GM19324 (cell line): ENCODE measurements around the gene SKAP2.
"Not testable (repeated sequence)": the region's sequence is repeated elsewhere in the genome, so short reads cannot be mapped to it uniquely, and the experiment has no call there.

Experiments used
- ATAC-seq: cut with Tn5 transposase; IDR thresholded peaks from one replicate; pipeline ENCODE4 v1.9.1; 2021; ENCODE audit warnings: mild to moderate bottlenecking, moderate library complexity; ENCODE audit not compliant: unreplicated experiment, low FRiP score

The SKAP2 gene

DNA sequence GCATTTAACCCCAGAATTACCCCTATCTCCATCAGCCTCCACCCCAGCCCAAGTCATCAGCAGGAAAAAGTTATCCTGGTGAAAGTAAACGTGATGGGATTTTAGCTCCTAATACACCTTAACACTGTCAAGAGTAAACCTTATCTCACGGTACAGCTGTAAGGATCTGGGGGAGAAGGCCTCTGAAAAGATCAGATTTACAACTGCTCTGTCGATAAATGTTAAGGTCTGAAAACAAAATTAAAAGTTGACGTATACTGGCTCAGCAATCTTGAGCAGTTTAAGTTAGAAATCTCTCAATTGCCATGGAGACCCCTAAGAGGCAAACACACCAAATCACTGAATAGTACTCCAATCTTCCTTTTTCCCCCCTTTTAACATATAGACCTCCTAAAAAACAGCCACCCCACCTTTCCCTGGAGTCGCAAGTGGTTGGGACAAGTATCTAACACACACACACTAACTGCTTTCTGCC, 6.1 kb downstream of the SKAP2 start:
- no peak for ATAC-seq

DNA sequence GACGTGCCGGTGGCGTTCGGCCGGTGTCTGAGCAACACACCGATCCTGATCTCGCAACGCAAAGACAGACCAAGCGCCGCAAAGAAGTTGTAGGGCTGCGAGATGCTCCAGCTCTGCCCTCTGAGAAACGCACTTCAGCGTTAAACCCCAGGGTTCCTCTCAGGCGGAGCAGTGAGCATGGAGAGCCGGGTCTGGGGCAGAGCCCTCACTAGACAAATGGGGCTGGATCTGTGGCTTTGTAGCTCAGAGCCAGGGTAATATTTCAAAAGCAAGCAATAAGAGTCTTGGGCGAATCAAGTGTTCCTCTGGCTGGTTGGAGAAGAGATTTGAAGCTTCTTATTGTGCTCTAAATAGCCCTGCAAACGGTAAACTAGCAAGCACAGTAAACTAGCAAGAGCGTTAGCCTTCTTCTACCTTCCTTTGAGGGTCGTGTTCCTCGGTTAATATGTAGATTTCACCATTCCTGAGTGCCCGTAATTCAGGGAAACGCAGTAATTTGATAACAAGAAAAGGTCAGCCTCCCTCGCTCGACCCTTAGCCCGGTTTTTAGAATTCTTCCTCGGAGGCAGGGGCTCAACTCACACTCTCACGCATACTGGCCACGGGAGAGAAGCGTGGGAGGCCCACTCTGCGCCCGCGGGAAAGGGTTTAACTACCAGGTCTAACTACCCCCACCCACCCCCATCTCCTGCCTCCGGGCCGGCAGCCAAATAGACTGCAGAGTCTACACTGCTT, 6.7 kb downstream of the SKAP2 start:
- no peak for ATAC-seq

DNA sequence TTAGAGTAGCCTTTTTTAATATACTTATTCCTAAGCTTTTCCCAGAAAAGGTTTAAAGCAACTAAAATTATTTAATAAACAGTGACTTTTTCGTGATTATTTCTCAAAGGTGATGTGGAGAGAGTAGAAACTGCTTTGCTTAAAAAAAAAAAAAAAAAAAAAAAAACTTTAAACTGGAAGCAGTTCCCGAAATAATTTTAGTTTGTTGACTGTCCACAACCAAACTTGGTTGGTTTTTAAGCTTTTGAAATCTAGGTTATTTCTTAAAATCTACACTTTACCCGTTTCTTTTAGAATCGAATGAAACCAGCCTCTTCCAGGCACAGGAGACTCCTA, 7.3 kb downstream of the SKAP2 start:
- no peak for ATAC-seq

DNA sequence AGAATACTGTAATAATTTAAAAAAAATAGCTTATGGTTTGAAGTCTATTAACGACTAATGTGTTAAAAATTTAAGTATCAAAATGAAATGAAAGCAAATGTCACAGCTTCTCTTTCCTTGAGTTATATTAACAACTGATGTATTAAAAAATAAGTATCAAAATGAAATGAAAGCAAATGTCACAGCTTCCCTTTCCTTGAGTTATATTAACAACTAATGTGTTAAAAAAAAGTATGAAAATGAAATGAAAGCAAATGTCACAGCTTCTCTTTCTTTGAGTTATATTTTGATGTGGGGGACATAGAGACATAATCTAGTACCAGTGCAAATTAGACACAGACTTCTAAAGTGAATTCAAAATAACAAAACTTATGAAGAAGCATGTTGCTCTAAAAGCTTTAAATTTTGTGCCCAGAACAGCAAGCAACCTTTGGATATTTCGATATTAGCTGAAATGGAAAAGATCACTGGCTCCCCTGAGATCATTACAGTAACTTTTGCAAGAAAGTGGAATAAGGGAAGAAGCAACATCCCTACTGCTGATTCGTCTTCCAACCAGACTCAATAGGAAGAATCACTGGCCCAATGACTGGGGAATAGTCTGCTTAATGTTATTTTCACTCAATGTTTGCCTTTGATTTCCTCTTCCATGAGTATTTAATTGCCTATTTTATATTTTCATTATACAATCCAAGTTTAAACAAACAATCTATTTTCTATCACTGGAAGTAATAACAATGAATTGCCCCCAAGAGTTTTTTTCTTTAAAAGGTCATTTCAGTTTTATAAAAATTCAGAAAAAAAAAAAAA, 8.0 kb downstream of the SKAP2 start:
- no peak for ATAC-seq

DNA sequence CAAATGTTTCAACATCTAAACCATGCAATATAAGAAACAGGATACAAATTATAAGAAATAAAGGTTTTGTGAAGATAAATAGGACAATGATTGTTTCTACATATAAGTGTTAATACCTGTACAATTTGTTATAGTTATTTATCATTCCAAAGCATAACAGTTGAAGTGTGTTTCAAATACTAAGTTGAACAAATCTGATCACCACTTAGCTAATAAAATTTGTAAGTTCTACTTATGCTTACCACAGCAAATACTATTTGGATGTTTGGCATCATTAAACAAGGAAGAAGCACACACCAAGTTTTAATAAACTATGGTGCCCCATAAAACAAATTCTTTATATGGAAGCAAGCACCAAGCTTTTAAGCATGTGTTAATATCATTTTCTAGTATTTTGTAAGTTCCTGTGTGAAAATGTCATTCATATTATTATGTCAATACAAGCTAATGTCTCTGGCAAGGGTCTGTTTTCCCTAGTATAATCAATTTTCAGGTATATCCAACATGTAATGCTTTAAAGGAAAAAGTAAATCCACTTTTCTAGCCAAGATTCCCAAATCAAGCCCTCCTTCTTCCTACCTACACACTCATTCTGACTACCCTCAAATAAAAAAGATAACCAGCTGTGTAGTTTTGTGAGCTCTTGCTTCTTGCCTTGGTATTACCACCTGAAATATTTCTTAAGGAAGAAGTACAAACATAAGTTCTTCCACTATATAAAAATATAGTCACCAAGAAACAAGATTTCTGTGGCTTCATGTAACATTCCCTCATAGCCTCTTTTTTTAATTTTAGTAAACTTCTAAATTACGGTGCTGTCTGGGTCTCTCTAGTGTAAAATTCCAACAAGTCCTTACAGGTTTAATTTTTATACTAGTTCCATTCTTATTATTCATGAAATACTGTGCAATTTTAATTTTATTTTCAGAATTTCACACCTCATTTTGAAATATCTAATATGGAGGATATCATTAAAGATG, 9.2 kb downstream of the SKAP2 start:
- ATAC-seq: no peak

DNA sequence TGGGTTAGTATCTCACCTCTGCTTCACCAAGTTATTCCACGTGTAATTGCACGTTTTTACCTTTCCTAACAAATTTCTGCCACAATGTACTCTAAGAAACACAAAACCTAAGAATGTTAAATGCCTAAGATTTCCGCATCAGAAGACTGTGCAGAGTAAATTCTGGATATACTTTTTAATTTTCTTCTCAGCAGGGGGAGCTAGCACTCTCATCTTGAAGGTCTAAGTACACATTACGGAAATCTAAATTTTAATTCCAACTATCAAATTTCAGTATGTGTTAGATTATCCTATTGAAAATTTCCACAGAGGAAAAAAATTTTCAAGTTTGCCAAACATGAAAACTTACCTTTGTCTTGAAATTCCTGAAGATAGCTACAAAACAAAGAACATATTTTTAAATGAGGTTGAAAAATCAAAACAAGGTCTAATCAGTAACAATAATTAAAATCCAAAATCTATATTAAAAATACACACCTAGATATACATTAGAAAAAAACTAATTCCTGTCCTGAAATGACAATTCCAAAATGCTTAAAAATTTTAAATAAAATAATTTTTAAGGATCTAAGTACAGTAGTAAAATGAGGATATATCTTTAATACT, 10.5 kb downstream of the SKAP2 start:
- ATAC-seq: no peak

DNA sequence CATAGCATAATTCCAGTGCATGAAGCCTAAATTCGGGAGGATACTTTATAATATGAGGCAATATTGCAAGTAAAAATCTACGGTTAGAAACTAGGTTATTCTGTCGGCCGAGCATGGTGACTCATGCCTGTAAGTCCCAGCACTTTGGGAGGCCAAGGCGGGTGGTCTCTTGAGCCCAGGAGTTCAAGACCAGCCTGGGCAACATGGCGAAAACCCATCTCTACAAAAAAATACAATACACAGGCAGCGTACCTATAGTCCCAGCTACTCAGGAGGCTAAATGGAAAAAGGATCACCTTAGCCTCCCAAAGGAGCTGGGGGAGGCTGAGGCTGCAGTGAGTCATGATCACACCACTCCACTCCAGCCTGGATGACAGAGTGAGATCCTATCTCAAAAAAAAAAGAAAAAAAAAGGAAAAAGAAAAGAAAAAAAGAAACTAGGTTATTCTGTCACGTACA, 14.2 kb downstream of the SKAP2 start:
- no peak for ATAC-seq

DNA sequence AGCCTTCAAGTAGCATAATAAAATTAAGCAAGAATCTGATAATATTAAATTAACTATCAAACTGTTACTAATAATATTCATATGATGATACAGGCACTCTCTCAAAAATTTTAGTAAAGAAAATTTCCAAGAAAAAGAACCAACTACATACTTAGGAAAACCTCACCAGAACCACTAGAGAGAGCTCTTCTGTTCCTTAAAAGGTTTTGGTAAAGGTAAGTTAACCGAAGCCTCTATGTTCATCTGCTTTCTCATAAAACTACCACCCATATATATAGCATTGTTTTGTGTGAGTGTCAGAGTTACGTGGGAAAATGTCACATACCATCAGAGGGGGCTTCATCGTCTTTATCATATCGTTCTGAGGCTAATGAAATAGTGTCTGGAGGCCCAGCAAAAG, 20.7 kb downstream of the SKAP2 start:
- ATAC-seq: no peak

DNA sequence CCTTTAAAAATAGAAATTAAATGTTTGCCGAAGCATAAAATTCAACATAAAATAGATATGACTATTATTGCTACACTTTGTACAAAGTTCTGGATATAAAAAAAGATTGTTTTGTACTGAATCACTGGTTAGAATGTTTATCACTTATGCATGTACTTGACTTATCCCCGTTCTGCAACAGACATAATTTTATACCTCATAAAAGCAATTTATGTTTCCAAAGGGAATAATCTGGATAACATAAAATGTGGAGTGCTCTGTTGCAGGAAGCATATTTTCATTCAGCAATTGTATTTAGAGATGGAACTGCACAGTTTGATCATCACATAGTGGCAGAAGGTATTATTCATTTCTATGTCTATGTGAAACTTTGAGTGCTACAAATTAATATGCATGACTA, 21.5 kb downstream of the SKAP2 start:
- ATAC-seq: no peak

DNA sequence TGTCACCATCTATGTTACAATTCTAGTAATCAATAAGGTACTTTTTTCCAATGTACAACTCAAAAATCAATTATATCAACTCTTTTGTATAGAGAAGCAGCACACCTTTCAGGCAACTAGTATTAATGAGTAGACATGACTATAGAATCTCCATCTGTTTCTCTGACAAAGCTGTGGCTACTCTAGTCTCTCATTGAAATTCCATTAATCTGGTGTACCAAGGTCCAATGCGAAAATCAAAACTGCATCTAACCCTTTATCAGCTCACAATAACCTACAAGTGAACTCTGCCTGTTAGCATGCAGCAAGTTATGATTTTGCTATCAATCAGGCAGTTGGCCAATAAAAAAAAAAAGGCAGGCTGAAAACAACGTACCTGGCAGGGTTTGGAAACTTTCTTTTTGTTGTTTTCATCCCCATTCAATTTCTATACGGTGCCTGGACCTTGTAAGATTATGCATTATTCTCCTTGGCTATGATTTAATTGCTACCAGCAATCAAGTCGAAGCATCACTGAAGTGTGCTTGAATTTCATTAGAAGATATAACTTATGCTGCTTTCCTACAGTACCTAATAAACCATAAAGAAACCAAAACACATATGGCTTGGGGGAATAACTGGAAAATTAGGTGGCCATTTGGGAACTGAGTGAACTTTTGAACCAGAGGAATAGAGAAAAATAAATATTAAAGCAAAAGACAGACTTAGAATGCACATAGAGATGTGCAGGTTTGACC, 23.2 kb downstream of the SKAP2 start:
- ATAC-seq: no peak

DNA sequence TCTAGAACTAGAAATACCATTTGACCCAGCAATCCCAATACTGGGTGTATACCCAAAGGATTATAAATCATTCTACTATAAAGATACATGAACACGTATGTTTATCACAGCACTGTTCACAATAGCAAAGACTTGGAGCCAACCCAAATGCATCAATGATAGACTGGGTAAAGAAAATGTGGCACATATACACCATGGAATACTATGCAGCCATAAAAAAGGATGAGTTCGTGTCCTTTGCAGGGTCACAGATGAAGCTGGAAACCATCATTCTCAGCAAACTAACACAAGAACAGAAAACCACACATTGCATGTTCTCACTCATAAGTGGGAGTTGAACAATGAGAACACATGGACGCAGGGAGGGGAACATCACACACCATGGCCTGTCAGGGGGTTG, 27.6 kb downstream of the SKAP2 start:
- ATAC-seq: not testable (repeated sequence)

DNA sequence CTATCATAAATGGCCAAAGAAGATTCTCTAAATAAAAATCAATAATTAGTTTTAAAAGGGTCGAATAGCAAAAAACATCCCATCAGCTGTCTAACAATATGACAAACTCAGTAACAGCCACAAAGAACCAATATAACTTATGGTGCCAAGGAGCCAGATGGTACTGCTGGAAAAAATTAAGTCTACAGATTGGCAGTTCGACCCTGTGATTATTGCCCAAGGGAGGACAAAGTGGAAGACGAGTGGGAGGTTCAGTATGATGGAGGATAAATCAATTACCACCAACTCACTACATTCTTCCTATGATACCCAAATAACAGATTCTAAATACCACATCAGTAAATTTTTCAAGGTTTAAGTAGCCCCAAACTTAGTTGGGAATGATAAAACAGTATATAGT, 49.0 kb downstream of the SKAP2 start:
- no peak for ATAC-seq

DNA sequence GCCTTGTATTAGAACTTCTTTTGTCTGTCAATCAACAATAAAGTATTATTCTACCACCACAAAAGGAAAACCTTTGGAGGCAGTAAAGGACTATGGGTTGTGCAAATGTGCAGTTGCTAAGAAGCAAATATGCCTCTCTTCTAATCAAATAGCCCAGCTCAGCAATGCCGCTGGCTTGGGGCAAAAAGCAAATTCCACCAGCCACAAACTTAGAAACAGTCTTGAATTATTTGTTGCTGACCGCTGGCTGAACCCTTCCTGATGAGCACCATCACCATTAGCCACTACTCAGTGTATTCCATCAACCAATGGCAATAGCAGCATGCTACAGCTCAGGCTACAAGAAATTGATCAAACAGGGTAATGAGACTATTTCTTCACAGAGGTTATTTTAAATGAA, 51.0 kb downstream of the SKAP2 start:
- ATAC-seq: no peak

DNA sequence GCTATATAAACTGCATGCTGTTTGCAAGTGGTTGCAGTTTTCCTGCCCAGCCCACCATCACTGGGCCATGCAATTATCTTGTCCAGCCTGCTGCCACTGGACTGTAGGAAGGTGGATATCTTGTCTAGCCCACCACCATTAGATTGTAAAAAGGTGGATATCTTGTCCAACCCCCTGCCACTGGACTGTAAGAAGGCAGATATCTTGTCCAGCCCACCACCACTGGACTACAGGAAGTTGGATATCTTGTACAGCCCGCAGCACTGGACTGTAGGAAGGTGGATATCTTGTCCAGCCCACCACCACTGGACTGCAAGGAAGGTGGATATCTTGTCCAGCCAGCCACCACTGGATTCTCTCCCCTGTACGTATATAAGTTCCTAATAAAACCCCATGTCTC, 69.8 kb downstream of the SKAP2 start:
- ATAC-seq: no peak

DNA sequence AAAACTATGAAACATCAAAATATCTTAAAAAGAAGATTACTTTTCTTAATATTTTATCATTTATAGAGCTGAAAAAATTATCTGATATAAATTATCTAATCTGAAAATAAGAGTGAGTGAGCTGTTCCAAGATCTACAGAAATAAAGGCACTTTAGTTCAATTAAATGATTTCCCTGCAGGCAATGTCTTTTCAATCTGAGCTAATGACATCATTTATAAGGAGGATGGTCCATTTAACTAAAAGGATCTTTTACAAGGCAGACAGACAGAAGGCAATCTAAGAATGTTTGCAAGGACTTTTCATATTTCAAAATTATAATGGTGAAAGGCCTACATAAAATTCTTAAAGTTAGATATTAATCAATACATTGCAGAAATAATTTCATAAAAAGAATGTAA, 71.8 kb downstream of the SKAP2 start:
- ATAC-seq: no peak

DNA sequence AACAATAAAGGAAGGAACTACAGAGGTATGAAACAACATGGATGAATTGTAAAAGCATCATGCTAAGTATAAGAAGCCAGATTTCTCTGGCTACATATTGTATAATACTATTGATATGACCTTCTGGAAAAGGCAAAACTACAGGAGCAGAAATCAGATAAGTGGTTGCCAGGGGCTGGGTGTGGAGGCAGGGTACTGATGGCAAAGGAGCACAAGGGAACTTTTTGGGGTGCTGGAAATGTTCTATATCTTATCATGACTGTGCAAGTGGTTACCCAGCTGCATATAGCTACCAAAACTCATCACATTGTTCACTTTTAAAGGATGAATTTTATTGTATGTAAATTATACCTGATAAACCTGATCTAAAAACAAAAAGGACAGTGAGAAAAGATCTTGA, 72.4 kb downstream of the SKAP2 start:
- ATAC-seq: no peak

DNA sequence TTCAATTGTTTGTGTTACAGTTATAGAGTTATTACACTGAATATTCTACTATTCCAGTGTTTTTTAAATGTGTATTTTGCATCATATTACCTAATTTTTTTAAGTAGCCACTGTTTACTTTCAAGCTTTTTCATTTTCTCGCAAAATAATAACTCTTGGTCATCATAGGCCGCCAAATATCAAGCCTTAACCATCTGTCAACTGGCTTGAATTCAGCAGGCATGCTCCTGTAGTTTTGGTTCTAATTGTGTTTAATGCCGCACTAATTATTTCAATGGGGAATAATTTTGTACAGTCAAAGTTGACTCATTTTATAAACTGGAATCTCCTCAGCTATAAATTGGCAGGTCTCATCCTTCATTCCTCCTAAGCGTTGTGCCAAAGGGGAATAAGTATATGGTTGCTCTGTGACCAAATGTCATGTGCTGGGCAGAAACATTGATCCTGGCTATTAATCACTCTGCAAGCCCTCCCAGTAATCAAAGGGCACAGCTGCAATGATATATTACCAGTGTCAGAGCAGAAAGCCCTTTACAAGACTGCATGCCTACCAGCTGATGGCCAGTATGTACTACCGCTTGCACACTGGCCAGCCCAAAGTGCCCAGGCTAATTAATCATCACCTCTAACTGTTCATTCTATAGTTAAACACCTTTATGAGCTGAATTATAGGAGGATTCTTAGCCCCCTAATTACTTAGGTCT, 74.8 kb downstream of the SKAP2 start:
- ATAC-seq: no peak

DNA sequence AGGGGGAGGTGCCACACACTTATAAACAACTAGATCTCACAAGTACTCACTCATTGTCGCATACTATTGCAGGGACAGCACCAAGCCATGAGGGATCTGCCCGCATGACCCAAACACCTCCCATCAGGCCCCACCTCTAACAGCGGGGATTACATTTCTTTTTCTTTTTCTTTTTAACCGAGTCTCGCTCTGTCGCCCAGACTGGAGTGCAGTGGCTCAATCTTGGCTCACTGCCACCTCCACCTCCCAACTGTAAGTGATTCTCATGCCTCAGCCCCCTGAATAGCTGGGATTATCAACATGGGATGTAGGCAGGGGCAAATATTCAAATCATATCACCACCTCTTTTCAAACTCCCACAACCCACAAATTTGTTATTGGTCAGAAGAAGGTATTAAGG, 76.7 kb downstream of the SKAP2 start:
- no peak for ATAC-seq

DNA sequence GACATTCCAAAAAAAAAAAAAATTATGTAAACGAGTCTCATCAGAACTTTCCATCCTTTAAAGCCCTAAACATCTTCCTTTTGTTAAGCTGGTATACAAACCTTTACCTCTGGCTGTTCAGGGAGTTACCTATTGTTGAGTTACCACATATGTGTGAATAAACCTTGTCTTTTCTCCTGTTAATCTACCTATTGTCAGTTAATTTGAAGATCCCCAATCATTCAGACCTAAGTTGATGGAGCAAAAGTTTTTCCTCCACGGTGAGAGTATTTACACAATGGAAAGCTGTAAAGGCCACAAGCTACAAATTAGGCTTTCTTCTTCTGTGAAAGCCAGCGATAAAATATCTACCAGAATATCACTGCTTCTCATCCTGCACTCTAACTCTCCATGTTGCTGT, 80.3 kb downstream of the SKAP2 start:
- no peak for ATAC-seq
